ENCODE results near the gene ENKD1.

- no peak for TF ChIP-seq CTCF (IDR thresholded peaks at IDR 0.05; ENCODE audit: low read length)
- no peak for TF ChIP-seq EZH2 (IDR thresholded peaks at IDR 0.05; ENCODE audit: borderline replicate concordance, low read length)
These were observed 22.5 kb downstream of the ENKD1 start for GRCh38 chr16:67644038-67644437.
